Activated CD4-positive, alpha-beta T cell treated with anti-CD3 and anti-CD28 coated beads for 1 hour (primary cell): Measurements from ENCODE around the gene LAYN.

ENCODE experiments used
- DNase-seq: peaks from one replicate; pipeline ENCODE4 v3.0.0-alpha.2; 2020

Gene LAYN

GRCh38 chr11:111540114-111540936 lies at the start of gene LAYN:
Gene LAYN (plus strand): TSS chr11:111540720. CDS start chr11:111540844, 124 bp downstream.
- DNase-seq = no peak

GRCh38 chr11:111494040-111494439 lies 46.5 kb upstream of the LAYN start:
- DNase-seq = no peak

- no peak for DNase-seq
Measured at GRCh38 chr11:111499483-111499882, 41.0 kb upstream of the LAYN start.

- no peak for DNase-seq
Measured at GRCh38 chr11:111500481-111500880, 40.0 kb upstream of the LAYN start.

- DNase-seq = no peak
Measured at GRCh38 chr11:111502611-111503010, 37.9 kb upstream of the LAYN start.

- DNase-seq = no peak
Measured at GRCh38 chr11:111510311-111510710, 30.2 kb upstream of the LAYN start.

GRCh38 chr11:111512296-111513239 lies 28.0 kb upstream of the LAYN start, which contains the start of gene BTG4:
Gene BTG4 (minus strand): TSS chr11:111512386. CDS start chr11:111498776, 13,610 bp downstream.
- no peak for DNase-seq

GRCh38 chr11:111513240-111513605 lies 27.3 kb upstream of the LAYN start:
- DNase-seq = no peak

GRCh38 chr11:111514216-111515031 lies 26.1 kb upstream of the LAYN start, which contains the start of gene HOATZ:
Gene HOATZ (plus strand): TSS chr11:111514778. CDS start chr11:111514785, 7 bp downstream.
- DNase-seq = no peak

- DNase-seq = no peak
Measured at GRCh38 chr11:111515591-111515990, 24.9 kb upstream of the LAYN start.

GRCh38 chr11:111518668-111519067 lies 21.9 kb upstream of the LAYN start:
- no peak for DNase-seq

GRCh38 chr11:111520560-111520959 lies 20.0 kb upstream of the LAYN start:
- DNase-seq = no peak

GRCh38 chr11:111521135-111521534 lies 19.4 kb upstream of the LAYN start:
- no peak for DNase-seq

GRCh38 chr11:111522426-111522825 lies 18.1 kb upstream of the LAYN start:
- DNase-seq = no peak

GRCh38 chr11:111523343-111523742 lies 17.2 kb upstream of the LAYN start:
- DNase-seq = no peak

GRCh38 chr11:111524056-111524455 lies 16.5 kb upstream of the LAYN start:
- DNase-seq = no peak

GRCh38 chr11:111525456-111525855 lies 15.1 kb upstream of the LAYN start:
- no peak for DNase-seq

GRCh38 chr11:111526501-111526900 lies 14.0 kb upstream of the LAYN start:
- no peak for DNase-seq

- no peak for DNase-seq
Measured at GRCh38 chr11:111527279-111527678, 13.2 kb upstream of the LAYN start.

- no peak for DNase-seq
Measured at GRCh38 chr11:111528557-111528956, 12.0 kb upstream of the LAYN start.

- DNase-seq = no peak
Measured at GRCh38 chr11:111530091-111530490, 10.4 kb upstream of the LAYN start.

- DNase-seq = no peak
Measured at GRCh38 chr11:111531136-111531535, 9.4 kb upstream of the LAYN start.
